HepG2 (cell line): ENCODE results near the gene MAP1LC3A. TPM values are rescaled to one million over a fixed set of nuclear protein-coding genes. Genes with fewer than 3 reads are reported as not detected.
A peak's percentile ranks its signal among the peaks of the same experiment; 100 is the strongest.

Experiments used
- BCL3 ChIP-seq: sonication (generic); formaldehyde crosslinking; IDR thresholded peaks from 2 replicates; pipeline ENCODE4 v1.5.1; 2020; ENCODE audit warnings: mild to moderate bottlenecking, missing genetic modification reagents, moderate library complexity
- EHMT2 ChIP-seq: fragments of 200-600 bp; sonication (generic); IDR thresholded peaks from 2 replicates; pipeline ENCODE4 v1.7.0; 2017; ENCODE audit warnings: antibody characterized with exemption, low read depth, low read length, borderline replicate concordance
- ELF3 ChIP-seq: IDR thresholded peaks from 2 replicates; pipeline ENCODE4 v1.6.1; 2016; ENCODE audit warnings: missing genetic modification reagents, missing compliant biosample characterization
- FOSL2 ChIP-seq: sonication (generic); formaldehyde crosslinking; IDR thresholded peaks from 2 replicates; pipeline ENCODE4 v1.4.0; 2020; ENCODE audit warnings: missing genetic modification reagents
- GATA4 ChIP-seq: sonication (generic); IDR thresholded peaks from 2 replicates; pipeline ENCODE4 v1.6.1; 2016; ENCODE audit warnings: antibody characterized with exemption, low read depth, borderline replicate concordance
- KDM5A ChIP-seq: fragments of 200-600 bp; sonication (generic); IDR thresholded peaks from 2 replicates; pipeline ENCODE4 v1.7.0; 2018; ENCODE audit warnings: antibody characterized with exemption, mild to moderate bottlenecking, low read length, borderline replicate concordance
- MAFG ChIP-seq: sonication (generic); formaldehyde crosslinking; IDR thresholded peaks from 2 replicates; pipeline ENCODE4 v1.5.1; 2020; ENCODE audit warnings: mild to moderate bottlenecking, missing genetic modification reagents
- PAF1 ChIP-seq: IDR thresholded peaks from 2 replicates; pipeline ENCODE4 v1.6.1; 2016; ENCODE audit warnings: missing genetic modification reagents, missing compliant biosample characterization
- RAD51 ChIP-seq: fragments of 450-650 bp; IDR thresholded peaks from 2 replicates; pipeline ENCODE4 v1.6.1; 2016; ENCODE audit warnings: borderline replicate concordance
- SMAD9 ChIP-seq: sonication (generic); formaldehyde crosslinking; IDR thresholded peaks from 2 replicates; pipeline ENCODE4 v1.5.1; 2020; ENCODE audit warnings: mild to moderate bottlenecking, missing genetic modification reagents
- STAT5B ChIP-seq: sonication (generic); formaldehyde crosslinking; IDR thresholded peaks from 2 replicates; pipeline ENCODE4 v1.4.0; 2020; ENCODE audit warnings: missing genetic modification reagents
- TOPORS ChIP-seq: sonication (generic); formaldehyde crosslinking; IDR thresholded peaks from 2 replicates; pipeline ENCODE4 v1.8.0; 2023; ENCODE audit warnings: mild to moderate bottlenecking, missing genetic modification reagents
- U2AF2 ChIP-seq: fragments of 200-400 bp; formaldehyde crosslinking; IDR thresholded peaks from 2 replicates; pipeline ENCODE4 v1.6.1; 2017; ENCODE audit warnings: low read depth, mild to moderate bottlenecking, low read length
- USF2 ChIP-seq, 2 experiments: sonication (generic) in 1 of 2; formaldehyde crosslinking in 1 of 2; IDR thresholded peaks; 2 replicates each; pipeline versions ENCODE4 v1.5.1 to v1.6.1; 2011 to 2020; ENCODE audit warnings: borderline replicate concordance in 1 of 2, low read depth in 1 of 2, low read length in 1 of 2, mild to moderate bottlenecking in 1 of 2, missing genetic modification reagents in 1 of 2, moderate library complexity in 1 of 2
- WIZ ChIP-seq: sonication (generic); formaldehyde crosslinking; IDR thresholded peaks from 2 replicates; pipeline ENCODE4 v1.5.1; 2020; ENCODE audit warnings: mild to moderate bottlenecking, missing genetic modification reagents
- ZFP36 ChIP-seq: fragments of 150-350 bp; IDR thresholded peaks from 2 replicates; pipeline ENCODE4 v1.6.1; 2018; ENCODE audit warnings: borderline replicate concordance, low read length, low read depth; ENCODE audit not compliant: partially characterized antibody
- ZMYM3 ChIP-seq: sonication (generic); formaldehyde crosslinking; IDR thresholded peaks from 2 replicates; pipeline ENCODE4 v1.5.1; 2020; ENCODE audit warnings: mild to moderate bottlenecking, missing genetic modification reagents
- ZNF253 ChIP-seq: sonication (generic); formaldehyde crosslinking; IDR thresholded peaks from 2 replicates; pipeline ENCODE4 v1.8.0; 2022; ENCODE audit warnings: mild to moderate bottlenecking, missing genetic modification reagents, borderline replicate concordance
- ZNF30 ChIP-seq: sonication (generic); formaldehyde crosslinking; IDR thresholded peaks from 2 replicates; pipeline ENCODE4 v1.5.0; 2020; ENCODE audit warnings: mild to moderate bottlenecking, missing genetic modification reagents
- ZNF614 ChIP-seq: IDR thresholded peaks from 2 replicates; pipeline ENCODE4 v1.6.1; 2018; ENCODE audit warnings: missing biosample characterization, missing genetic modification reagents, inconsistent platforms, borderline replicate concordance
- ZNF790 ChIP-seq: sonication (generic); formaldehyde crosslinking; IDR thresholded peaks from 2 replicates; pipeline ENCODE4 v1.8.0; 2022; ENCODE audit warnings: missing genetic modification reagents, mild to moderate bottlenecking, borderline replicate concordance
- polyA plus RNA-seq, 8 experiments: library from polyadenylated mRNA; depleted of rRNA in 3 of 8; stranded (reverse) in 7 of 8; unstranded in 1 of 8; fragments of >200 nt; fragmentation: Illumina TruSeq in 4 of 8; extraction: Trizol in 4 of 8; gene quantifications; 2 replicates each; pipeline versions ENCODE4 v1.2.1 to v1.2.3, GENCODE V29; 2011 to 2016; ENCODE audit warnings: low read depth in 4 of 8, missing spikeins in 1 of 8, mixed read lengths in 1 of 8; ENCODE audit not compliant: insufficient read depth in 1 of 8
- total RNA-seq, 5 experiments: library from RNA; depleted of rRNA; stranded (reverse); fragments of >200 nt; fragmentation: Illumina TruSeq; extraction: Trizol; gene quantifications; 2 replicates each; pipeline ENCODE4 v1.2.3, GENCODE V29; 2016; ENCODE audit warnings: low read depth in 1 of 5
- TF ChIP-seq, protein P1 (sequence below): sonication (generic); formaldehyde crosslinking; IDR thresholded peaks from 2 replicates; pipeline ENCODE4 v1.4.0; 2020; ENCODE audit warnings: low read depth, mild to moderate bottlenecking, missing genetic modification reagents

The MAP1LC3A gene
- total and polyA plus RNA-seq, 2 of the 13 experiments (the other 11 are each of a cell fraction or from before 2014, with no cell fraction given) = not detected

DNA sequence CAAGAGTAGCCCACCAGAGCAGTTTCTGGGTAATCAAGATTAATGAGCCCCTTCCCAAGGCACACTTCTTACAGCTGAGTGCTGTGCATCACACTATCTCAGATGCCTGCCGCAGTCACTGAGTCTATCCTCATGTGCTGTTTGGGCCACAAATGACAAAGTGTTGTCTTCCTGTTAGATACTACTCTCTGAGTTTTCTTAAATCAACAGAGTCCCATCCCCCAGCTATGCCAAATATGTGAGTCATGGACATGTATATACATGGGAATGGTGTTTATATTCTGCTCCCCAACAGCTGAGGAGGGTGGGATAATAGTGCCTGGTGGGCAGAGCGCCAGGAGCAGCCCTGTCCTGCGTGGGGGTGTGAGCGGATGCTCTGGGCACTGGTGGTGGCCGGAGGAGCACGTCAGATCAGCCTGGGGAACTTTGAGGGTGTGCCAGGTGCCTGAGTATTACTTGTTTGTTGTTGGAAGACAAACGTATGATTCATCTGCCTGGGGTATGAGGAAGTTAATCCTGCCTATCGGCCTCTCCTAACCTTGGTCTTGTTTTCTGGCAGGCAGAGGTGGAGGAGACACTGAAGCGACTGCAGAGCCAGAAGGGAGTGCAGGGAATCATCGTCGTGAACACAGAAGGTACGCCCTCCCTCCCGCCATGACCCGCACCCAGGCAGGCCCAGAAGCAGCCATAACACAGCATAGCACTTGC, 32.7 kb upstream of the MAP1LC3A start (continued):
- no peak for TF ChIP-seq MAFG
- peak; percentile 47 for TF ChIP-seq ZFP36
- TF ChIP-seq ZNF790 (CRISPR knock-in tag) = no peak
- peak; percentile 99 for TF ChIP-seq FOSL2 (CRISPR knock-in tag)
- no peak for TF ChIP-seq USF2 (IDR thresholded peaks at IDR 0.05; ENCODE audit: low read depth, low read length)
- TF ChIP-seq USF2 (CRISPR knock-in tag; IDR thresholded peaks at IDR 0.05; ENCODE audit: borderline replicate concordance) = no peak
- TF ChIP-seq ZNF30 (CRISPR knock-in tag) = no peak
- TF ChIP-seq, protein P1, sequence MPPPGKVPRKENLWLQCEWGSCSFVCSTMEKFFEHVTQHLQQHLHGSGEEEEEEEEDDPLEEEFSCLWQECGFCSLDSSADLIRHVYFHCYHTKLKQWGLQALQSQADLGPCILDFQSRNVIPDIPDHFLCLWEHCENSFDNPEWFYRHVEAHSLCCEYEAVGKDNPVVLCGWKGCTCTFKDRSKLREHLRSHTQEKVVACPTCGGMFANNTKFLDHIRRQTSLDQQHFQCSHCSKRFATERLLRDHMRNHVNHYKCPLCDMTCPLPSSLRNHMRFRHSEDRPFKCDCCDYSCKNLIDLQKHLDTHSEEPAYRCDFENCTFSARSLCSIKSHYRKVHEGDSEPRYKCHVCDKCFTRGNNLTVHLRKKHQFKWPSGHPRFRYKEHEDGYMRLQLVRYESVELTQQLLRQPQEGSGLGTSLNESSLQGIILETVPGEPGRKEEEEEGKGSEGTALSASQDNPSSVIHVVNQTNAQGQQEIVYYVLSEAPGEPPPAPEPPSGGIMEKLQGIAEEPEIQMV (CRISPR knock-in tag) = peak; percentile 69; the same call in 1 of the 2 replicates
- TF ChIP-seq WIZ = no peak
- no peak for TF ChIP-seq ZNF253 (CRISPR knock-in tag)
- TF ChIP-seq U2AF2 = no peak
- TF ChIP-seq ZNF614 (CRISPR knock-in tag) = peak; percentile 99
- no peak for TF ChIP-seq TOPORS (CRISPR knock-in tag)
- TF ChIP-seq EHMT2 = no peak
- TF ChIP-seq ZMYM3 (CRISPR knock-in tag) = peak; percentile 58; the same call in 1 of the 2 replicates
- TF ChIP-seq BCL3 (CRISPR knock-in tag) = no peak; the same call in 1 of the 2 replicates
- peak; percentile 100 for TF ChIP-seq ELF3 (CRISPR knock-in tag)
- no peak for TF ChIP-seq RAD51
- TF ChIP-seq KDM5A = no peak; the same call in 1 of the 2 replicates
- TF ChIP-seq SMAD9 = no peak
- peak; percentile 39; the same call in 1 of the 2 replicates for TF ChIP-seq PAF1 (CRISPR knock-in tag)
- TF ChIP-seq STAT5B (CRISPR knock-in tag) = no peak
- peak; percentile 50; the same call in 1 of the 2 replicates for TF ChIP-seq GATA4
